ENCODE measurements around the gene MED1.

- TF ChIP-seq CTCF (IDR thresholded peaks at IDR 0.05) (no peak), SIN3A (IDR thresholded peaks at IDR 0.05; ENCODE audit: borderline replicate concordance, insufficient read depth, low read depth, low read length) (no peak)
Observed at GRCh38 chr17:39364236-39365025, 86.6 kb downstream of the MED1 start.

Measured in Panc1 (cell line).